ENCODE measurements around the gene HYAL3.

HYAL3 gene

GRCh38 chr3:50279255-50280016 lies 19.8 kb downstream of the HYAL3 start:
- TF ChIP-seq ZFX (IDR thresholded peaks at IDR 0.05; ENCODE audit: borderline replicate concordance) (no peak), CTCF (IDR thresholded peaks at IDR 0.05) (no peak)
- H3K27ac ChIP-seq: no peak overlapping the region

GRCh38 chr3:50278880-50279224 lies 20.4 kb downstream of the HYAL3 start, which contains the start of gene LSMEM2:
TSS of gene LSMEM2 (plus strand) at chr3:50279087. CDS start at chr3:50279114, 27 bp downstream.
- no peak within 1 kb of the TSS for H3K27ac ChIP-seq
- no peak for TF ChIP-seq ZFX (IDR thresholded peaks at IDR 0.05; ENCODE audit: borderline replicate concordance)

GRCh38 chr3:50278123-50278879 lies 20.9 kb downstream of the HYAL3 start:
- no peak for TF ChIP-seq CTCF (IDR thresholded peaks at IDR 0.05)
- TF ChIP-seq ZFX (IDR thresholded peaks at IDR 0.05; ENCODE audit: borderline replicate concordance): no peak
- H3K27ac ChIP-seq: no peak overlapping the region

GRCh38 chr3:50276762-50277101 lies 22.5 kb downstream of the HYAL3 start:
- no peak for TF ChIP-seq ZFX (IDR thresholded peaks at IDR 0.05; ENCODE audit: borderline replicate concordance)
- no peak for TF ChIP-seq CTCF (IDR thresholded peaks at IDR 0.05)
- no peak overlapping the region for H3K27ac ChIP-seq

GRCh38 chr3:50275996-50276761 lies 23.0 kb downstream of the HYAL3 start:
- TF ChIP-seq CTCF (IDR thresholded peaks at IDR 0.05) (no peak), ZFX (IDR thresholded peaks at IDR 0.05; ENCODE audit: borderline replicate concordance) (no peak)
- H3K27ac ChIP-seq: no peak overlapping the region

- TF ChIP-seq ZFX (IDR thresholded peaks at IDR 0.05; ENCODE audit: borderline replicate concordance): no peak
- no peak for TF ChIP-seq CTCF (IDR thresholded peaks at IDR 0.05)
- H3K27ac ChIP-seq: no peak overlapping the region
These were observed 23.8 kb downstream of the HYAL3 start for GRCh38 chr3:50275141-50275995.
